Subcutaneous adipose tissue (tissue), 4 donors: ENCODE measurements around the gene PIP5K1B. TPM values are rescaled to one million over a fixed set of nuclear protein-coding genes. Genes with fewer than 3 reads are reported as not detected.

Experiments
- total RNA-seq, 4 donors: library from RNA; depleted of rRNA; stranded (reverse); fragments of >200 nt; gene quantifications; one replicate each; pipeline ENCODE4 v1.1.0, GENCODE V29; 2016
- TF ChIP-seq, protein P1 (sequence below): fragments of 450-650 bp; IDR thresholded peaks from one replicate; pipeline ENCODE4 v1.5.1; 2016; ENCODE audit warnings: low read depth, mild to moderate bottlenecking, control low read depth, antibody characterized with exemption, moderate library complexity

Gene PIP5K1B
- total RNA-seq, 4 donors from 2014 or later: 0.88 to 4.4 (median 1.4) TPM

DNA sequence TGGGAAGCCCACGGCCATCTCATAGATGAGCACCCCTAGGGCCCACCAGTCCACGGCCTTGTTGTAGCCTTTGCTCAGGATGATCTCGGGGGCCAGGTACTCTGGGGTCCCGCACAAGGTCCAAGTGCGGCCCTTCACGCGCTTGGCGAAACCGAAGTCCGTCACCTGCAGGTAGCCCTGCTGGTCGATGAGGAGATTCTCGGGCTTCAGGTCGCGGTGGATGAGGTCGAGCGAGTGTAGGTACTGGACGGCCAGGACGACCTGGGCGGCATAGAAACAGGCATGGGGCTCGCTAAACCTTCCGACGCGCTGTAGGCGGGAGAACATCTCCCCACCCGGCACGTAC is 308.3 kb downstream of the PIP5K1B start:
- TF ChIP-seq, protein P1, sequence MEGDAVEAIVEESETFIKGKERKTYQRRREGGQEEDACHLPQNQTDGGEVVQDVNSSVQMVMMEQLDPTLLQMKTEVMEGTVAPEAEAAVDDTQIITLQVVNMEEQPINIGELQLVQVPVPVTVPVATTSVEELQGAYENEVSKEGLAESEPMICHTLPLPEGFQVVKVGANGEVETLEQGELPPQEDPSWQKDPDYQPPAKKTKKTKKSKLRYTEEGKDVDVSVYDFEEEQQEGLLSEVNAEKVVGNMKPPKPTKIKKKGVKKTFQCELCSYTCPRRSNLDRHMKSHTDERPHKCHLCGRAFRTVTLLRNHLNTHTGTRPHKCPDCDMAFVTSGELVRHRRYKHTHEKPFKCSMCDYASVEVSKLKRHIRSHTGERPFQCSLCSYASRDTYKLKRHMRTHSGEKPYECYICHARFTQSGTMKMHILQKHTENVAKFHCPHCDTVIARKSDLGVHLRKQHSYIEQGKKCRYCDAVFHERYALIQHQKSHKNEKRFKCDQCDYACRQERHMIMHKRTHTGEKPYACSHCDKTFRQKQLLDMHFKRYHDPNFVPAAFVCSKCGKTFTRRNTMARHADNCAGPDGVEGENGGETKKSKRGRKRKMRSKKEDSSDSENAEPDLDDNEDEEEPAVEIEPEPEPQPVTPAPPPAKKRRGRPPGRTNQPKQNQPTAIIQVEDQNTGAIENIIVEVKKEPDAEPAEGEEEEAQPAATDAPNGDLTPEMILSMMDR: no peak

GRCh38 chr9:69014013-69014412 is 309.0 kb downstream of the PIP5K1B start, which contains the start of gene PRKACG:
Gene PRKACG (minus strand): TSS chr9:69014113. CDS start chr9:69014092, 21 bp downstream.
- TF ChIP-seq, protein P1: no peak

DNA sequence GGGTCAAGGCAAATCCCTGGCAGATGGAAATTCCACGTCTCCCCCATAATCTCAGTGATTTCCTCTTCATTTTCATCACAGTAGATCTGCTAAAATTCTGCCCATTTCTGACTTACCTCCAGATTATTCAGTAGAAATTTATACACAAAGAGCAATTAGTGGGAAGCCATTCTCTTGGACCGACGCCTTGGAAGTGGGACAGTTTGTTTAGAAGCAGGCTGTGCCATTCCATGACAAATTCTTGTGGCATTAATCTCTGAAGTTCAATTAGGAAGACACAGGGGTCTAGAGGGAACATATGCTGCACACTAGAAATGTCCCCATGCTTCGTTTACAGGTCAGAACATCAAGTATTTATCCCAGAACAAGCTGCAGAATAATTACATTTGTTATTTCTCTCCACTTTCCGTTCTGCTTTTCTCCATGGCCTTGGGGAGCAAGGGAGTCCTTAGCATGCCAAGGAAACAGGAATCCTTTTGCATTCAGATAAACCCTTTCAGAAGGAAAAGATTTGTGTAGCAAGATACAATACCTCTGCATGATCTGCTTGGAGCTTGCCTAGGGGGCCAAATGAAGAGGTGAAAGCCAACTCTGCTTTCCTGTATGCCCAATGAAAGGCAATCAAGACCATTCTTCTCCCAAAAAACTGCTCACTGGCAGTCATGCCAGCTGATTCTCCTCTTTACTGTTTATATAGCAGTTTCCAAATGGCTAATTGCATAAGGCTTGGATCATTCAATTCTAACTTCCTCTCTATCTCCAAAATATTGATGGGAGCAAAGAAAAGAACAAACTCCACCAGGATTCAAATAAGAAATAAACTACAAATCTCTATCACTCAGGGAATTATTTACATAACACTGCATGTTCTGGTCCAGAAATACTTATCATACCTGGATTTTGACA is 311.4 kb downstream of the PIP5K1B start:
- TF ChIP-seq, protein P1: no peak

GRCh38 chr9:69018737-69019136 is 313.7 kb downstream of the PIP5K1B start:
- TF ChIP-seq, protein P1: no peak

DNA sequence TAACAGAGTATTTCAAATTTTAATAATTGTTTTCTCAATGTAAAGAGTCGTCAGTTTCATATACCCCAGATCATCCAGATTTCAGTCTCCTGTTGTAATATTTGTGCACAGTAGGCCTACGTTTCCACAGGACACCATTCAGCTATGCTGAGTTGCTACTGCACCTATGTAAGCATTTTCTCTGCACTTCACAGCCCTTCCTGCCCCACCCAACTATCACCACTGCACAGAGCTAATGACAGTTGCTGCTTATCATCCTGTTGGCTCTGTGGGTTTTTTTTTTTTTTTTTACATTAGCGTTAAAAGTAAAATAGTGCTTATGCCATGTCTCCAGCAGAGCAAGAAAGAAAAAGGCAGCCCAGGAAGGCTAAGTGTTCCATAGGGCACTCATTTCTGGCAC is 314.8 kb downstream of the PIP5K1B start:
- TF ChIP-seq, protein P1: no peak

DNA sequence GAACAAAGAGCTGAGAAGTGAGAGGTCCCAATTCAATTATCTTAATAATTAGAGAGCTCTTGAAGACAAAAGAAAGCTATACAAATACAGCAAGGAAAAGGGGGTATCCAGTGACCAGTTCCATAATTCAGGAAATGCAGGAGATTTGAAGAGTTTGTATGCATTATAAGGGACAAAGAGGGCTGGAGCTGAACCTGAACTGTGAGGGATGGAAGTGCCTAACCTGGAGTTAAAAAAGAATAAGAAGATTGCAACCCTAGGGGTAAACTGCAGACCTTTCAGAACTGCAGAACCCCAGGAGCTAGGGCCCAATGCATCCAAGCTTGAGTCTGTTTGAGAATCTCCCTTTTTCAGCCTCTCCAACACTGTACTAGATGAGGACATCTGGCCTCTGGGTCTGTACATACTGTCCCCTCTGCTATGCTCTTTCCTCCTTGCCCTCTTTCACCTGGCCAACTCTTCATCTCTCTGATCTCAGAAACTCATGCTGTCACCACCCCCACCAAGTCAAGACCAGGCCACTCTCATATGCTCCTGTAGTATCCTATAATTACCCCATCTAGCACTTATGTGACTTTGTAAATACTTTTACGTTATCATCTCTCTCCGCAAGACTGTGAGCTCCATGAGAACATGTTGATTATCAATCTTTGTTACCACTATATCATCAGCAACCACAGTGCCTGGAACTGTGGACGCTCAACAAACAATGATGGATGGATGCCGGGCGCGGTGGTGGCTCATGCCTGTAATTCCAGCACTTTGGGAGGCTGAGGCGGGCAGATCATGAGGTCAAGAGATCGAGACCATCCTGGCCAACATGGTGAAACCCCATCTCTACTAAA is 315.5 kb downstream of the PIP5K1B start:
- TF ChIP-seq, protein P1: no peak

- TF ChIP-seq, protein P1: no peak
These were observed 318.6 kb downstream of the PIP5K1B start for GRCh38 chr9:69023650-69024049.
